ENCODE results near the gene NEURL1.

Gene NEURL1

DNA sequence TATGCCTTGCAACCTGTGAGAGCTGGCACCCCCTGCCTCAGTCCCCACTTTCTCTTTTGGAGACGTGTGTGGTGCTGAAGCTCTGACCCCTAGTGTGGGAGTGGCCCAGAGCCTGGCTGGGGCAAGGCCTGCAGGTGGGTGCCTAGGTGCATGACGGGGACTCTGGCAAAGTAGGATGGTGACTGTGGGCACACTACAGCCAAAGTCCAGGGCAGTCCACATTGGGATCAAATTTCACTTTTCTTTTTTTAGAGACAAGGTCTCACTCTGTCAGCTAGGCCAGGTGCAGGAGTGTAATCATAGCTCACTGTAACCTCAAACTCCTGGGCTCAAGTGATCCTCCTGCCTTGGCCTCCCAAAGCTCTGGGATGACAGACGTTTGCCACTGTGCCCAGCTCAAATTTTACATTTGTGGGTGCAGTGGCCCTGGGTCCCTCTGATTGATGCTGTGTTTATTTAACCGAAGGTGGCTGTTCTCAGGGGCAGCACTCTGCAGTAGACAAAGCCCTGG, 52.3 kb downstream of the NEURL1 start:
- TF ChIP-seq, protein P1, sequence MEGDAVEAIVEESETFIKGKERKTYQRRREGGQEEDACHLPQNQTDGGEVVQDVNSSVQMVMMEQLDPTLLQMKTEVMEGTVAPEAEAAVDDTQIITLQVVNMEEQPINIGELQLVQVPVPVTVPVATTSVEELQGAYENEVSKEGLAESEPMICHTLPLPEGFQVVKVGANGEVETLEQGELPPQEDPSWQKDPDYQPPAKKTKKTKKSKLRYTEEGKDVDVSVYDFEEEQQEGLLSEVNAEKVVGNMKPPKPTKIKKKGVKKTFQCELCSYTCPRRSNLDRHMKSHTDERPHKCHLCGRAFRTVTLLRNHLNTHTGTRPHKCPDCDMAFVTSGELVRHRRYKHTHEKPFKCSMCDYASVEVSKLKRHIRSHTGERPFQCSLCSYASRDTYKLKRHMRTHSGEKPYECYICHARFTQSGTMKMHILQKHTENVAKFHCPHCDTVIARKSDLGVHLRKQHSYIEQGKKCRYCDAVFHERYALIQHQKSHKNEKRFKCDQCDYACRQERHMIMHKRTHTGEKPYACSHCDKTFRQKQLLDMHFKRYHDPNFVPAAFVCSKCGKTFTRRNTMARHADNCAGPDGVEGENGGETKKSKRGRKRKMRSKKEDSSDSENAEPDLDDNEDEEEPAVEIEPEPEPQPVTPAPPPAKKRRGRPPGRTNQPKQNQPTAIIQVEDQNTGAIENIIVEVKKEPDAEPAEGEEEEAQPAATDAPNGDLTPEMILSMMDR (IDR thresholded peaks at IDR 0.05; ENCODE audit: low read depth, low read length) = no peak
- no peak for DNase-seq (ENCODE audit: extremely low read depth, low read depth)

DNA sequence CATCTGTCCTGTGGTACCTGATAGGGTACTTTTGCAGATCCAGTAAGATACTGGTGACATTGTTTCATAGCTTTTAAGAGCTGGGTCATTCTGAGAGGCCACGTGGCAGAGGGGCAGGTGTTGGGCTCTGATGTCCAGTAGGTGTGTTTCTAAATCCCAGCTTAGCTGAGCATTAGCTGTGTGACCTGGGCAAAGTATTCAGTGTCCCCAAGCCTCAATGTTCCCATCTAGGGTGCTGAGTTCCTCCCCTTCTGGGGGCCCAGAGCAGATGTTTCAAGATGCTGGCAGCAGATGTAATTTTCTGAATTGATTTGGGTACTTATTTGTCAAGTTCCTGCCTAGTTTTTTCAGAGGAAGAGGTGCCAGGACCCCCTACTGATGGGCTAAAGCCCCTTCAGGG, 52.9 kb downstream of the NEURL1 start:
- DNase-seq (ENCODE audit: extremely low read depth, low read depth) = no peak
- TF ChIP-seq, protein P1 (IDR thresholded peaks at IDR 0.05; ENCODE audit: low read depth, low read length) = no peak

DNA sequence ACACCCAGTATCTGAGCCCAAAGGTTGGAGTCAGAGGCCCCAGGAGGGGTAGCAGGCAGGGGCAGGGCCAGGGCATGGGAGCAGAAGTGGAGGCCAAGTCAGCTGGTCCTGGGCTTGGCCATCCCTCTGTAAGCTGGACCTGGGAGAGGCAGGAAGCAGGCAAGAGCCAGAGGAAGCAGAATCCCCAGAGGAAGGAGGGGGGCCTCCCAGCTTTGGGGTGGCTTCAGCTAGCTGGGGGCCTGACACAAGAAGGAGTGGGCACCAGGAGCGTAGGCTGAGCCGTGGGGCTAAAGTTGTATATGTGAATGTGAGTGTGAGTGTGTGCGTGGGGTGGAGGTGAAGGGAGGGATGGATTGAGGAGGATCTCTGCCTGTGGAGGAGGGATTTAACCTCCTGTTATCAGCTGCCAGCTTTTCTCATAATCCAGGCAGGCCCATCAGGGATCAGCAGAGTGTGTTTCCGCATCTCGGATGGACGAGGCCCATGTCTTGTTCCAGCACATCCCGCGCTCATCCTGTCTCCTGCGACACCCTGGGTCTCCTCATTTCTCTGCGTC, 54.0 kb downstream of the NEURL1 start:
- TF ChIP-seq, protein P1 (IDR thresholded peaks at IDR 0.05; ENCODE audit: low read depth, low read length) = no peak
- DNase-seq (ENCODE audit: extremely low read depth, low read depth) = no peak

DNA sequence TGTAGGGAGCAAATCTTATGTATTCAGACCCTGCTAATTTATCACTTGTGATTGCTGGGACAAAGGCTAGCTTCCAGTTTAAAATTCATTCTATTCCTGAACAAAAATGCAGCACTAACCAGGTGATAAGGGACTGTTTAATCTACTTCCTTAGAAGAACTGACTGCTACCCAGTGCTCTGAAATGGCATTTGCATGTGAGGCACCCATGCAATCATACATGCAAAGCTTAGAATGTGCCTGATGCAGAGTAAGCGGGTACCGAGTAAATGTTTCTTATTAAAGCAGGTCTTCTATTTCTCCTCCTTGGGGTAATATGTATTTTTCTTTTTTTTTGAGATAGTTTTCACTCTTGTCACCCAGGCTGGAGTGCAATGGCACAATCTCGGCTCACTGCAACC, 54.5 kb downstream of the NEURL1 start:
- DNase-seq (ENCODE audit: extremely low read depth, low read depth) = no peak
- TF ChIP-seq, protein P1 (IDR thresholded peaks at IDR 0.05; ENCODE audit: low read depth, low read length) = no peak

DNA sequence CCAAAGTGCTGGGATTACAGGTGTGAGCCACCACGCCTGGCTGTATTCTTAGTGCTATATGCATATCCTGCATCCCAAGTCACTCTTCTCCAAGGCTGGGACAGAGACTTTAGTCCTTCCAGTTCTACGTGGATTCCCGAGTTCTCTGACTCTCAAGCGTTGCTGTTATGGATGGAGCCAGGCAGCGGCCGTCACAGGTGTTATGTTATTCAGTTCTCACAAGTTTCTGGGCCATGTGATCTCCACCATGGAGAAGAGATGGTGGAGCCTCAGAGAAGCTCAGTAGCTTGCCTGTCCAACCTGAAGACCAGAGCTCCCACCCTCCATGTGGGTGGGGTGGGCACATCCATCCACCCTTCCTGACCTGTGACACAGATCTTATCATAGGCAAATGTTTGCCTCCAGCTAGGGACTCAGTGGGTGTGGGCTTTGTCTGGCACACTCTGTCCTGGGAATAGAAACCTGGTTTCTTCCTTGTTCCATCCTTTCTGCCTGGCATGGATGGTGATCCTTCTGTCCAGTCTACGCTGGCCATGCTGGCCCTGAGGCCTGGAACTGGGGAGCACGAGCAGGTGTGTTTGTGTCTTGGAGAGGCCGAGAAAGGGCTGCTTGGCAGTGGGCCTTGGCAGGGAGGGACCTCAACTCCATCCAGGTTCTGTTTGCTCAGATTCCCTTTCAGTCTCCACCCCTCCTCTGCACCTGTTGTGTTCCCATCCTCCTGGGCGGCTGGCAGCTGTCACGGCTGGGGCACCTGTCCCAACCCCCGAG, 55.3 kb downstream of the NEURL1 start:
- TF ChIP-seq, protein P1 (IDR thresholded peaks at IDR 0.05; ENCODE audit: low read depth, low read length) = no peak
- DNase-seq (ENCODE audit: extremely low read depth, low read depth) = no peak

DNA sequence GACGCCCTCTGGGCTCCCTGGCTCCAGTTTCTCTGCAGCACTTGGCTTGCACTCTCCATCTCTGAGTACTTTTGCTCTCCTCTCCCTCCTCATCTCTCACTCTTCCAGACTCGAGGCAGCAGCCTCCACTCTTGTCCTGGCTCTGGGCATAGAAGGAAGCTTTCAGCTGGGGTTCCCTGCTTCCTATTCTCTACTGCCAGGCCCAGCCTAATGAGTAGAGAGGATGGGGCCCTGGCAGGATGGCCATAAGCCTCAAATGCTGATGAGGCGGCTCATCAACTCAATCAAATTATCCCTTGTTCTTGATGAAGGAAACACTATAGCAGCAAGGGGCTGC, 55.8 kb downstream of the NEURL1 start:
- DNase-seq (ENCODE audit: extremely low read depth, low read depth) = no peak
- TF ChIP-seq, protein P1 (IDR thresholded peaks at IDR 0.05; ENCODE audit: low read depth, low read length) = no peak

DNA sequence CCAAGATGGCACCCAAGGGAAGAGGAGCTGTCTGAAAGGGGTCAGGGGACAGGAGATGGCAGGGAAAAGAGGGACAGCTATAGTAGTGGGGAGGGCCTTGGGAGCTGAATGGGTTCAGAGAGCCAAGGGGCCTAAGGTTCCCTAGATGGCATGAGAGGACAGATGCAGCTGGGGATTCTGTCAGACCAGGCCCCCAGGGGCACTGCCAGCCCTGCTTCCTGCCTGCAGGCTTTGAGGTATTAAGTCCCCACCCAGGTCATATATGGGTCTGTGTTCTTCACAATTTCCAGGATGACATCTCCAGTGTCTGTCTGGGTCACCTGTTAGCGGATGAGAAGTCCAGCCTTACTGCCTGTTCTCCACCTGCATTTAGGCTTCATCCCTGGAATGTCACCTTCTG, 56.7 kb downstream of the NEURL1 start:
- no peak for DNase-seq (ENCODE audit: extremely low read depth, low read depth)
- TF ChIP-seq, protein P1 (IDR thresholded peaks at IDR 0.05; ENCODE audit: low read depth, low read length) = no peak

Measured in AG09319 (cell line).